Brain microvascular endothelial cell (primary cell): ENCODE results near the gene GFRA3.
A peak's percentile ranks its signal among the peaks of the same experiment; 100 is the strongest.
"Not testable (repeated sequence)": the region's sequence is repeated elsewhere in the genome, so short reads cannot be mapped to it uniquely, and the experiment has no call there.

ENCODE experiments used
- DNase-seq: peaks from one replicate; pipeline ENCODE4 v3.0.0-alpha.2; 2020
- H3K27ac ChIP-seq: fragments of 250-450 bp; sonication (Bioruptor Pico); 2 replicates; pipeline ENCODE4 v1.5.1; 2020; ENCODE audit warnings: mild to moderate bottlenecking, moderate library complexity
- H3K27me3 ChIP-seq: fragments of 250-450 bp; sonication (Bioruptor Pico); replicated peaks from 2 replicates; pipeline ENCODE4 v1.5.1; 2020; ENCODE audit warnings: mild to moderate bottlenecking
- H3K36me3 ChIP-seq: fragments of 250-450 bp; sonication (Bioruptor Pico); replicated peaks from 2 replicates; pipeline ENCODE4 v1.5.1; 2020; ENCODE audit warnings: mild to moderate bottlenecking
- H3K4me3 ChIP-seq: 2 replicates; pipeline ENCODE4 v1.5.1; 2011; ENCODE audit warnings: low read depth, mild to moderate bottlenecking, control low read depth, low read length, moderate library complexity
- in situ Hi-C: cut with HindIII; loops from 2 replicates; pipeline ENCODE4 v1.10.0; 2017; ENCODE audit warnings: low sequenced_read_pairs, low pct_ligation_motif_present
- TF ChIP-seq, protein P1 (sequence below): IDR thresholded peaks from 2 replicates; pipeline ENCODE4 v1.5.1; 2011; ENCODE audit warnings: low read depth, mild to moderate bottlenecking, moderate library complexity, low read length, control low read depth, inconsistent platforms; ENCODE audit errors: missing control alignments

Gene GFRA3, protein sequence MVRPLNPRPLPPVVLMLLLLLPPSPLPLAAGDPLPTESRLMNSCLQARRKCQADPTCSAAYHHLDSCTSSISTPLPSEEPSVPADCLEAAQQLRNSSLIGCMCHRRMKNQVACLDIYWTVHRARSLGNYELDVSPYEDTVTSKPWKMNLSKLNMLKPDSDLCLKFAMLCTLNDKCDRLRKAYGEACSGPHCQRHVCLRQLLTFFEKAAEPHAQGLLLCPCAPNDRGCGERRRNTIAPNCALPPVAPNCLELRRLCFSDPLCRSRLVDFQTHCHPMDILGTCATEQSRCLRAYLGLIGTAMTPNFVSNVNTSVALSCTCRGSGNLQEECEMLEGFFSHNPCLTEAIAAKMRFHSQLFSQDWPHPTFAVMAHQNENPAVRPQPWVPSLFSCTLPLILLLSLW

DNA sequence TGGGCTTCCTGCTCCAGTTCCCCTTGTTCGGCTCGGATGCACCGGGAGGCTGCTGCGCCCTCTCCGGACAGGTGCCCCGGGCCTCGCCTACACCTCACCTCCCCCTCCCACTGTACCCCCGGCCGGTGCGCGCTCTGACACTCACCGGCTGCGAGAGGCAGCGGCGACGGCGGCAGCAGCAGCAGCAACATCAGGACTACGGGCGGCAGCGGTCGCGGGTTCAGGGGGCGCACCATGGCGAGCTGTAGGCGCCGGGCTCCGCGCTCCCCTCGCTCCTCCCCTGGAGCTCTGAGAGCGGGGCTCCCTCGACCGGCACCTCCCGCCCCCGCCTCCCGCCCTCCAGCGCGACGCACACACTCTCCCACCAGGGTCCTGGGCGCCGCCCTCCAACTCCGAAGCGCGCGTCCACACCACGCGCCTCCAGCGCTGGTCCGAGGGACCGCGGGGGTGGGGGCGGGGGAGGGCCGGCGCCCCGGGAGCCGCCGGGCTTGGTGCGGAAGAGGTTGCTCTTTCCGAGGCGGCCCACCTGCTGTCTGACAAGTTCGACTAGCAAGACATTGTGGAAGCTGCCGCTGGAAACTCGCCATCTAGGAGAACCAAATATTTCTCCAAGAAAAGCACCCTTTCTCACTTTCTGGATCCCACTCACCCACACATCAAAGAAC lies at the start of gene GFRA3:
TSS of gene GFRA3 (minus strand) at position 433 of the 665 bp plus-strand sequence. CDS start at position 236, 197 bp downstream.
- in situ Hi-C loops = no loop called here
- no peaks in the 10 kb centered on the region for H3K27me3 ChIP-seq
- TF ChIP-seq, protein P1, sequence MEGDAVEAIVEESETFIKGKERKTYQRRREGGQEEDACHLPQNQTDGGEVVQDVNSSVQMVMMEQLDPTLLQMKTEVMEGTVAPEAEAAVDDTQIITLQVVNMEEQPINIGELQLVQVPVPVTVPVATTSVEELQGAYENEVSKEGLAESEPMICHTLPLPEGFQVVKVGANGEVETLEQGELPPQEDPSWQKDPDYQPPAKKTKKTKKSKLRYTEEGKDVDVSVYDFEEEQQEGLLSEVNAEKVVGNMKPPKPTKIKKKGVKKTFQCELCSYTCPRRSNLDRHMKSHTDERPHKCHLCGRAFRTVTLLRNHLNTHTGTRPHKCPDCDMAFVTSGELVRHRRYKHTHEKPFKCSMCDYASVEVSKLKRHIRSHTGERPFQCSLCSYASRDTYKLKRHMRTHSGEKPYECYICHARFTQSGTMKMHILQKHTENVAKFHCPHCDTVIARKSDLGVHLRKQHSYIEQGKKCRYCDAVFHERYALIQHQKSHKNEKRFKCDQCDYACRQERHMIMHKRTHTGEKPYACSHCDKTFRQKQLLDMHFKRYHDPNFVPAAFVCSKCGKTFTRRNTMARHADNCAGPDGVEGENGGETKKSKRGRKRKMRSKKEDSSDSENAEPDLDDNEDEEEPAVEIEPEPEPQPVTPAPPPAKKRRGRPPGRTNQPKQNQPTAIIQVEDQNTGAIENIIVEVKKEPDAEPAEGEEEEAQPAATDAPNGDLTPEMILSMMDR = no peak
- no peaks in the 10 kb centered on the region for H3K36me3 ChIP-seq
- H3K4me3 ChIP-seq = peak within 1 kb of the TSS; percentile 47
- no peak for DNase-seq
- H3K27ac ChIP-seq = no peak within 1 kb of the TSS

DNA sequence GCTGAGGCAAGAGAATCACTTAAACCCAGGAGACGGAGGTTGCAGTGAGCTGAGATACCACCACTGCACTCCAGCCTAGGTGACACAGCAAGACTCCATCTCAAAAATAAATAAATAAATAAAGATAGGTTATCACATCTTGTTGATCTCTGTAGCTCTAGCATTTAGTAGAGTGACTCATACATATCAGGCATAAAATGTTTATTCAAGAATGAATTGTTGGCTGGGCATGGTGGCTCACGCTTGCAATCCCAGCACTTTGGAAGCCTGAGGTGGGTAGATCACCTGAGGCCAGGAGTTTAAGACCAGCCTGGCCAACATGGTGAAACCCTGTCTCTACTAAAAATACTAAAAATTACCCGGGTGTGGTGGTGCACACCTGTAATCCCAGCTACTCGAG lies 43.8 kb upstream of the GFRA3 start:
- DNase-seq, H3K36me3 ChIP-seq, H3K27me3 ChIP-seq, in situ Hi-C loops, H3K27ac ChIP-seq, H3K4me3 ChIP-seq: not testable (repeated sequence)

DNA sequence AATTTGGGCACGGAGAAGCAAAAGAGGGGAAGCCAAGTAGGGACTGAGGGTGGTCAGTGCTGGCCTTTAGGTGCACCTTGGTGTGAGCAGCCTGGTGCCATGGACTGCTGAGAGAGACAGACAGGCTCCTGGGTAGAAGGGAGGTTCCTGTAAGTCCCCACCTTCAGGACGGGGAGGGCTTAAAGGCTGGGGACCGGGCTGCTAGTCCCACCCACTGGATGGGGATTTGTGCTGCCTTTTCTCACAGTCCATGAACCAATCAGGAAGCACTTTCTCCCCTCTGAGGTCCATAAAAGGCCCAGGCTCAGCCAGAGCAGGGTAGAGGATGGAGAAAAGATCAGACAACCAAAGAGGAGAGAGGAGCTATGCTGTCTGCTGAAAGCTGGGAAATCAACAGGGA lies 41.9 kb upstream of the GFRA3 start:
- Histone ChIP-seq H3K4me3 (no peak overlapping the region), H3K27me3 (no peaks in the 10 kb centered on the region), H3K27ac (no peak overlapping the region), H3K36me3 (no peaks in the 10 kb centered on the region)
- no peak for DNase-seq
- in situ Hi-C loops = no loop called here
- TF ChIP-seq, protein P1 = no peak

DNA sequence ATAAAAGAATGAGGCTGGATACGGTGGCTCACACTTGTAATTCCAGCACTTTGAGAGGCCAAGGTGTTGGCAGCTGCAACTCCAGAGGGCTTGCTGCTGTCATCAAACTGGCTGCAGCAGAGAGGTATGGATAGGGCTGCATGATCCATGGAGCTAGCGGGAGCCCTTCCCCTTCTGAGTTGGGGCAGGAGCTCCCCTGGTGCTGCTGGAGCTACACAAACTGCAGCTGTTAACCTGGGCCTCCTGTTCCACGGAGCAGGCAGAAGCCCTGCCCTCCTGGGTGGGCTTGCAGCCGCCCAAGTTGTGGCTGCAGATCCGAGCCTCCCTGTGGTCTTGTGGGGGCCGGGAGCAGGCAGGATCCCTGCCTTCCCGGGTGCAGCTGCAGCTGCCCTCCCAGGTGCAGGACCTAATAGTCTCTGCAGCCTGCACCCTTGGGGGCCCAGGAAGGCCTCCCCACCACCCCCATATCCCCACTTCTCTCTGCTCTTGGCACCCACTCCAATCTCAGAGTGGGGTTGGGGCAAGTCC lies 41.4 kb upstream of the GFRA3 start:
- no peak for DNase-seq
- H3K36me3 ChIP-seq = no peaks in the 10 kb centered on the region
- H3K27ac ChIP-seq = no peak overlapping the region
- H3K4me3 ChIP-seq = no peak overlapping the region
- no peaks in the 10 kb centered on the region for H3K27me3 ChIP-seq
- in situ Hi-C loops = no loop called here
- TF ChIP-seq, protein P1 = no peak

DNA sequence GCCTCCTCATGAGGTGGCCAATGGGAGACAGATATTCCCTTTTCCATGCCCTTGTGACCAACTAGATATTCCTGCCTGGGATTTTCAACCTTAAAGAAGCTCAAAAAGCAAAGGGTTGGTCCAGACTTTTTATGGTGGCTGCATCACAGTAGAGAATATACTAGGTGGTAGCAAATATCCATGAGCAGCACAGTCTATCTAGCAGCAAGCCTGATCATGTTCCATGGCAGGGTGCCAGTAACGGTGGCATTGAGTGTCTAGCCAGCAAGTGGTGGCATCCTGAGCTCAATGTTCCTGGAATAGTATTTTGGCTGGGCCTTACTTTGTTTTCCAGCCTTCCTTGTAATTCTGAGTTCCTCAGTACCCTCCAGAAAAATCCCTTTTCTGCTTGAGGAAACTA lies 31.4 kb upstream of the GFRA3 start:
- DNase-seq = no peak
- H3K4me3 ChIP-seq = no peak overlapping the region
- TF ChIP-seq, protein P1 = no peak
- in situ Hi-C loops = no loop called here
- H3K36me3 ChIP-seq = no peaks in the 10 kb centered on the region
- no peak overlapping the region for H3K27ac ChIP-seq
- H3K27me3 ChIP-seq = no peaks in the 10 kb centered on the region

DNA sequence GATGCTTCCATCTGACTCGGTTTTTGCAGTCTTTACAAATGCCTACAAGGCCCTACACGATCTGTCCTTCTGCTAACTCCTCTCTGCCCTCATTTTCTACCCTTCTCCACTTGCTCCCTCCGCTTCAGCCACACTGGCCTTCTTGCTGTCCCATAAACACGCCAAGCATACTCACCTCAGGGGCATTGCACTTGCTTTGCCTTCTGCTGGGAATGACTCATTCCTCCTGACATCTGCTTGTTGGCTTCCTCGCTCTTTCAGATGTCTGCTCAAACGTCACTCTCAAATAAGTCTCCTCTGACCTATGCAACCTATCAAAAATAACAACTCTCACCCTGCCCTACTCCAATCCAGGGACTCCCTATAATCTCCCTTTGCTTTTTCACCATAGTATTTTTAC lies 29.0 kb upstream of the GFRA3 start:
- in situ Hi-C loops = no loop called here
- Histone ChIP-seq H3K27me3 (no peaks in the 10 kb centered on the region), H3K27ac (no peak overlapping the region), H3K36me3 (no peaks in the 10 kb centered on the region), H3K4me3 (no peak overlapping the region)
- TF ChIP-seq, protein P1 = no peak
- peak; percentile 39 for DNase-seq
